HEK293T (cell line): ENCODE data around the gene POLR2A.
A peak's percentile ranks its signal among the peaks of the same experiment; 100 is the strongest.

Experiments used
- CTCF ChIA-PET: fragments of 350-600 bp; formaldehyde crosslinking; extraction: SDS; loops from one replicate; lab custom pipeline; 2021; ENCODE audit warnings: antibody characterized with exemption, inconsistent platforms; lab: Yijun Ruan, JAX
- POLR2A ChIA-PET: fragments of 350-600 bp; formaldehyde crosslinking; extraction: SDS; loops from one replicate; lab custom pipeline; 2020; ENCODE audit warnings: antibody characterized with exemption, inconsistent platforms; lab: Yijun Ruan, JAX
- DNase-seq: peaks from one replicate; pipeline ENCODE4 v3.0.0; 2012; ENCODE audit warnings: mixed read lengths; ENCODE audit errors: extremely low spot score
- ARNT ChIP-seq: fragments of 450-650 bp; IDR thresholded peaks from 2 replicates; pipeline ENCODE4 v1.6.1; 2017; ENCODE audit warnings: mild to moderate bottlenecking
- BHLHE40 ChIP-seq: fragments of 450-650 bp; IDR thresholded peaks from 2 replicates; pipeline ENCODE4 v1.6.1; 2016; ENCODE audit warnings: mild to moderate bottlenecking, moderate library complexity, borderline replicate concordance
- CTBP1 ChIP-seq: fragments of 450-650 bp; IDR thresholded peaks from 2 replicates; pipeline ENCODE4 v1.6.1; 2016; ENCODE audit warnings: borderline replicate concordance
- ELF4 ChIP-seq: fragments of 450-650 bp; IDR thresholded peaks from 2 replicates; pipeline ENCODE4 v1.6.1; 2017; ENCODE audit warnings: antibody characterized with exemption
- FOXA1 ChIP-seq: fragments of 450-650 bp; IDR thresholded peaks from 2 replicates; pipeline ENCODE4 v1.6.1; 2016; ENCODE audit warnings: mild to moderate bottlenecking
- FOXK2 ChIP-seq: fragments of 450-650 bp; IDR thresholded peaks from 2 replicates; pipeline ENCODE4 v1.6.1; 2016; ENCODE audit warnings: mild to moderate bottlenecking
- FOXM1 ChIP-seq: fragments of 450-650 bp; IDR thresholded peaks from 2 replicates; pipeline ENCODE4 v1.6.1; 2017; ENCODE audit warnings: mild to moderate bottlenecking, borderline replicate concordance
- HDGF ChIP-seq: fragments of 450-650 bp; IDR thresholded peaks from 2 replicates; pipeline ENCODE4 v1.6.1; 2017; ENCODE audit warnings: antibody characterized with exemption, borderline replicate concordance
- L3MBTL2 ChIP-seq: fragments of 450-650 bp; conservative IDR thresholded peaks from 2 replicates; pipeline ENCODE4 v1.6.1; 2016; ENCODE audit warnings: mild to moderate bottlenecking
- LEF1 ChIP-seq: fragments of 450-650 bp; IDR thresholded peaks from 2 replicates; pipeline ENCODE4 v1.6.1; 2017; ENCODE audit warnings: mild to moderate bottlenecking, borderline replicate concordance
- NFRKB ChIP-seq: fragments of 450-650 bp; IDR thresholded peaks from 2 replicates; pipeline ENCODE4 v1.6.1; 2016; ENCODE audit warnings: mild to moderate bottlenecking, moderate library complexity
- PKNOX1 ChIP-seq: fragments of 450-650 bp; IDR thresholded peaks from 2 replicates; pipeline ENCODE4 v1.6.1; 2016
- SP1 ChIP-seq: fragments of 450-650 bp; IDR thresholded peaks from 2 replicates; pipeline ENCODE4 v1.6.1; 2017
- SUZ12 ChIP-seq: fragments of 450-650 bp; IDR thresholded peaks from 2 replicates; pipeline ENCODE4 v1.6.1; 2016; ENCODE audit warnings: mild to moderate bottlenecking
- TARDBP ChIP-seq: fragments of 450-650 bp; IDR thresholded peaks from 2 replicates; pipeline ENCODE4 v1.6.1; 2016
- ZNF384 ChIP-seq: fragments of 450-650 bp; IDR thresholded peaks from 2 replicates; pipeline ENCODE4 v1.6.1; 2016

POLR2A gene

DNA sequence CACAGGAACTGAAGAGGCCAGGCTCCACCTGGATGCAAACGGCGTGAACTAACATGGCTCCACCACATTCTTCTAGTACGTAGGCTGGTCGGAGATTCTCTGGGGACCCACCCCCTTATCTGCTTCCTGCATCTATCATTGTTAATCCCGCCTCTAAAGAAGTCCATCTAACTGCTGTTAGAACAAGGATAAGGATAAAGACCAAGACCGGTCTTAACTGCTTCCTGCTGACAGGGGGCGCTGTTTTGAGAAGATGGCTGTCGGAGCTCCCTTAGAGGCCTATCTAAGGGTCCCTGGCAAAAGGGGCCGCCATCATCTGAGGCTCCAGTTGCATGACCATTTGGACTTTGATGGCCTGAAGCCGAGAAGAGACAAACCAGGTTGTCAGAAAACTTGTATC lies 38.9 kb downstream of the POLR2A start:
- CTCF ChIA-PET, result interaction anchor here (0.5 to 2.0 kb wide), 6 partner anchors 9 to 38 kb away, joined by 3 to 8 read pairs (median 5); partner anchors contain the start of gene SENP3
- POLR2A ChIA-PET, result no interaction called here
- DNase-seq, result peak; percentile 49
- TF ChIP-seq ARNT (no peak), PKNOX1 (peak; percentile 33; the same call in 1 of the 2 replicates)

GRCh38 chr17:7528842-7529241 lies 44.7 kb downstream of the POLR2A start:
- no peak for DNase-seq
- no peak for TF ChIP-seq SUZ12
- TF ChIP-seq FOXK2, result no peak
- no peak for TF ChIP-seq ARNT
- TF ChIP-seq TARDBP, result no peak
- TF ChIP-seq FOXA1, result no peak
- TF ChIP-seq ZNF384, result no peak
- TF ChIP-seq L3MBTL2, result no peak
- no peak for TF ChIP-seq NFRKB
- no peak for TF ChIP-seq PKNOX1
- no peak for TF ChIP-seq HDGF
- no peak for TF ChIP-seq SP1
- no peak for TF ChIP-seq BHLHE40
- POLR2A ChIA-PET, result no interaction called here
- CTCF ChIA-PET, result no interaction called here

DNA sequence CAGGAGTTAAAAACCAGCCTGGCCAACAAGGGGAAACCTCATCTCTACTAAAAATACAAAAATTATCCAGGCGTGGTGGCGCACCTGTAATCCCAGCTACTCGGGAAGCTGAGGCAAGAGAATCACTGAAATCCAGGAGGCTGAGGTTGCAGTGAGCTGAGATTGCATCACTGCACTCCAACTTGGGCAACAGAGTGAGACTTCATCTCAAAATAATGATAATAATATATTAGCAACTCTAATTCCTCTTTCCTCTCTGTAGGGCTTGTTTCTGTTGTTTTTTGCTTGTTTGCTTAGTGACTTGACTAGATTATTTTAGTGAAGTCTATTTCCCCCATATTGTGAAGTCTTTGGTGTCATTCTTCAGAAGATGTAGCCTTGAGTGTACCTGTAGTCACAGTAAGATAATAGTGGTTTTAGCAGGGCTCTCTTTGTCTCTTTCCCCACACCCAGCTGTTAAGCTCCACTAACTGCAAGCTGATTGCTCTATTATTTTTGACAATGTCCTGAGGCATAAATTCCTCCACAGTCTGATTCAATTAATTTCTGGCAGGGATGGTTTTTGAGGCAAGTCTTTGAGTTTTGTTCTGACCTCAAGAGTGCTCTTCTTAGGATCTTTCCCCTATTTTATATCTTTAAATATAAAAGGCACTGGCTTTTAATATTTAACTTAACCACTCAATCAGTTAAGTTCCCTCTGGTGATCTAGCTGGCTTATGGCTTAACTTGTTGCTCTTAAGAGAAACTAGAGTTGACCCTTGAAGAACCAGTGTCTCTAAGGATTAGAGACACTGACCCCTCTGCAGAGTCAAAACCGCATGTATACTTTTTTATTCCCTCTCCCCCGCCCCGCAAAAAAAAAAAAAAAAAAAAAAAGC lies 46.1 kb downstream of the POLR2A start:
- CTCF ChIA-PET, result no interaction called here
- POLR2A ChIA-PET, result no interaction called here
- TF ChIP-seq HDGF (no peak), TARDBP (no peak), L3MBTL2 (no peak), FOXA1 (no peak), FOXK2 (no peak), FOXM1 (no peak), ARNT (no peak), BHLHE40 (no peak), ZNF384 (no peak), ELF4 (no peak), PKNOX1 (no peak), SUZ12 (no peak), CTBP1 (no peak), LEF1 (no peak), NFRKB (no peak)
- DNase-seq, result no peak

GRCh38 chr17:7538050-7538449 lies 53.9 kb downstream of the POLR2A start:
- ChIA-PET CTCF (no interaction called here), POLR2A (no interaction called here)
- TF ChIP-seq FOXA1 (no peak), ELF4 (no peak), LEF1 (no peak), SP1 (no peak), ARNT (no peak), ZNF384 (no peak), TARDBP (no peak), PKNOX1 (no peak), CTBP1 (no peak), L3MBTL2 (no peak), BHLHE40 (no peak), SUZ12 (no peak), FOXK2 (no peak), NFRKB (no peak), HDGF (no peak), FOXM1 (no peak)
- no peak for DNase-seq

- POLR2A ChIA-PET, result no interaction called here
Observed at GRCh38 chr17:7538891-7539545, 54.9 kb downstream of the POLR2A start.

More at GRCh38 chr17:7538891-7539545, 54.9 kb downstream of the POLR2A start:
- no peak for TF ChIP-seq SUZ12
- no peak for TF ChIP-seq ARNT
- TF ChIP-seq ELF4, result no peak
- no peak for TF ChIP-seq TARDBP
- TF ChIP-seq HDGF, result no peak
- TF ChIP-seq SP1, result no peak
- TF ChIP-seq L3MBTL2, result no peak
- TF ChIP-seq FOXK2, result no peak
- no peak for TF ChIP-seq FOXM1
- no peak for TF ChIP-seq BHLHE40
- TF ChIP-seq LEF1, result no peak
- no peak for TF ChIP-seq FOXA1
- no peak for TF ChIP-seq PKNOX1
- CTCF ChIA-PET, result no interaction called here
- DNase-seq, result no peak
